HepG2 (cell line): ENCODE results near the gene CAND2. TPM values are rescaled to one million over a fixed set of nuclear protein-coding genes. Genes with fewer than 3 reads are reported as not detected.

Experiments used
- CENPT ChIP-seq: sonication (generic); formaldehyde crosslinking; IDR thresholded peaks from 2 replicates; pipeline ENCODE4 v1.8.0; 2022; ENCODE audit warnings: low read depth, mild to moderate bottlenecking, moderate library complexity, missing genetic modification reagents
- CHD2 ChIP-seq: IDR thresholded peaks from 2 replicates; pipeline ENCODE4 v1.6.1; 2011; ENCODE audit warnings: low read depth, low read length, improper control_type of control experiment
- CSRNP2 ChIP-seq: sonication (generic); formaldehyde crosslinking; conservative IDR thresholded peaks from 2 replicates; pipeline ENCODE4 v1.8.0; 2022; ENCODE audit warnings: low read depth, missing genetic modification reagents
- GFI1 ChIP-seq: sonication (generic); formaldehyde crosslinking; IDR thresholded peaks from 2 replicates; pipeline ENCODE4 v1.5.0; 2020; ENCODE audit warnings: missing genetic modification reagents, mild to moderate bottlenecking, borderline replicate concordance
- HDAC6 ChIP-seq: fragments of 200-600 bp; sonication (generic); IDR thresholded peaks from 2 replicates; pipeline ENCODE4 v1.7.0; 2017; ENCODE audit warnings: mild to moderate bottlenecking, antibody characterized with exemption, low read length, low read depth
- HOMEZ ChIP-seq: IDR thresholded peaks from 2 replicates; pipeline ENCODE4 v1.6.1; 2016; ENCODE audit warnings: low read depth
- TARDBP ChIP-seq: sonication (generic); formaldehyde crosslinking; IDR thresholded peaks from 2 replicates; pipeline ENCODE4 v1.8.0; 2022; ENCODE audit warnings: mild to moderate bottlenecking, missing genetic modification reagents
- TCF12 ChIP-seq, 2 experiments: fragments of 450-650 bp in 1 of 2; sonication (generic) in 1 of 2; formaldehyde crosslinking in 1 of 2; IDR thresholded peaks; 2 replicates each; pipeline versions ENCODE4 v1.6.1 to v1.8.0; 2017 to 2022; ENCODE audit warnings: antibody characterized with exemption in 1 of 2, mild to moderate bottlenecking in 1 of 2, missing genetic modification reagents in 1 of 2, moderate library complexity in 1 of 2
- TGIF2 ChIP-seq: IDR thresholded peaks from 2 replicates; pipeline ENCODE4 v1.6.1; 2016; ENCODE audit warnings: control low read depth, missing compliant biosample characterization
- ZMYM3 ChIP-seq: sonication (generic); formaldehyde crosslinking; IDR thresholded peaks from 2 replicates; pipeline ENCODE4 v1.5.1; 2020; ENCODE audit warnings: mild to moderate bottlenecking, missing genetic modification reagents
- ZNF33B ChIP-seq: sonication (generic); formaldehyde crosslinking; IDR thresholded peaks from 2 replicates; pipeline ENCODE4 v1.5.1; 2020; ENCODE audit warnings: mild to moderate bottlenecking, missing genetic modification reagents
- ZNF577 ChIP-seq: sonication (generic); formaldehyde crosslinking; IDR thresholded peaks from 2 replicates; pipeline ENCODE4 v1.4.0; 2020; ENCODE audit warnings: mild to moderate bottlenecking, low read depth, missing genetic modification reagents, borderline replicate concordance
- ZNF615 ChIP-seq: sonication (generic); formaldehyde crosslinking; IDR thresholded peaks from 2 replicates; pipeline ENCODE4 v1.5.0; 2020; ENCODE audit warnings: mild to moderate bottlenecking, missing genetic modification reagents, borderline replicate concordance
- ZNF737 ChIP-seq: sonication (generic); formaldehyde crosslinking; IDR thresholded peaks from 2 replicates; pipeline ENCODE4 v1.5.0; 2020; ENCODE audit warnings: missing genetic modification reagents, mild to moderate bottlenecking, borderline replicate concordance
- polyA plus RNA-seq, 8 experiments: library from polyadenylated mRNA; depleted of rRNA in 3 of 8; stranded (reverse) in 7 of 8; unstranded in 1 of 8; fragments of >200 nt; fragmentation: Illumina TruSeq in 4 of 8; extraction: Trizol in 4 of 8; gene quantifications; 2 replicates each; pipeline versions ENCODE4 v1.2.1 to v1.2.3, GENCODE V29; 2011 to 2016; ENCODE audit warnings: low read depth in 4 of 8, missing spikeins in 1 of 8, mixed read lengths in 1 of 8; ENCODE audit not compliant: insufficient read depth in 1 of 8
- total RNA-seq, 5 experiments: library from RNA; depleted of rRNA; stranded (reverse); fragments of >200 nt; fragmentation: Illumina TruSeq; extraction: Trizol; gene quantifications; 2 replicates each; pipeline ENCODE4 v1.2.3, GENCODE V29; 2016; ENCODE audit warnings: low read depth in 1 of 5
- TF ChIP-seq, protein P1 (sequence below): sonication (generic); formaldehyde crosslinking; IDR thresholded peaks from 2 replicates; pipeline ENCODE4 v1.8.0; 2023; ENCODE audit warnings: mild to moderate bottlenecking, missing genetic modification reagents
- TF ChIP-seq, protein P2 (sequence below): sonication (generic); formaldehyde crosslinking; IDR thresholded peaks from 2 replicates; pipeline ENCODE4 v1.5.0; 2020; ENCODE audit warnings: mild to moderate bottlenecking, missing genetic modification reagents, moderate library complexity
- TF ChIP-seq, protein P3 (sequence below): sonication (generic); formaldehyde crosslinking; IDR thresholded peaks from 2 replicates; pipeline ENCODE4 v1.4.0; 2020; ENCODE audit warnings: mild to moderate bottlenecking, missing genetic modification reagents, borderline replicate concordance

CAND2 gene
- total and polyA plus RNA-seq, 2 of the 13 experiments (the other 11 are each of a cell fraction or from before 2014, with no cell fraction given): 0.01 TPM; not detected in 1

GRCh38 chr3:12841149-12841969 lies 44.9 kb downstream of the CAND2 start, which contains the start of gene RPL32 (continued):
- peak; percentile 77; the same call in 1 of the 2 replicates for TF ChIP-seq CENPT
- no peak for TF ChIP-seq TARDBP (CRISPR knock-in tag)
- TF ChIP-seq CSRNP2 (CRISPR knock-in tag): no peak
- TF ChIP-seq ZNF615: 0 out of 2 replicates have a peak, but pooled peaks have one; percentile 56
- no peak for TF ChIP-seq CHD2
- 0 out of 2 replicates have a peak, but pooled peaks have one; percentile 31 for TF ChIP-seq ZNF33B (CRISPR knock-in tag)
- no peak; the same call in 1 of the 2 replicates for TF ChIP-seq GFI1 (CRISPR knock-in tag)
- TF ChIP-seq HOMEZ (CRISPR knock-in tag): no peak
- TF ChIP-seq, protein P1, sequence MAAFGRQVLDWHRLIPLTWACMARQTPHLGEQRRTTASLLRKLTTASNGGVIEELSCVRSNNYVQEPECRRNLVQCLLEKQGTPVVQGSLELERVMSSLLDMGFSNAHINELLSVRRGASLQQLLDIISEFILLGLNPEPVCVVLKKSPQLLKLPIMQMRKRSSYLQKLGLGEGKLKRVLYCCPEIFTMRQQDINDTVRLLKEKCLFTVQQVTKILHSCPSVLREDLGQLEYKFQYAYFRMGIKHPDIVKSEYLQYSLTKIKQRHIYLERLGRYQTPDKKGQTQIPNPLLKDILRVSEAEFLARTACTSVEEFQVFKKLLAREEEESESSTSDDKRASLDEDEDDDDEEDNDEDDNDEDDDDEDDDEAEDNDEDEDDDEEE: 0 out of 2 replicates have a peak, but pooled peaks have one; percentile 46
- TF ChIP-seq ZNF737 (CRISPR knock-in tag): no peak
- no peak for TF ChIP-seq ZNF577 (CRISPR knock-in tag)
- TF ChIP-seq, protein P2, sequence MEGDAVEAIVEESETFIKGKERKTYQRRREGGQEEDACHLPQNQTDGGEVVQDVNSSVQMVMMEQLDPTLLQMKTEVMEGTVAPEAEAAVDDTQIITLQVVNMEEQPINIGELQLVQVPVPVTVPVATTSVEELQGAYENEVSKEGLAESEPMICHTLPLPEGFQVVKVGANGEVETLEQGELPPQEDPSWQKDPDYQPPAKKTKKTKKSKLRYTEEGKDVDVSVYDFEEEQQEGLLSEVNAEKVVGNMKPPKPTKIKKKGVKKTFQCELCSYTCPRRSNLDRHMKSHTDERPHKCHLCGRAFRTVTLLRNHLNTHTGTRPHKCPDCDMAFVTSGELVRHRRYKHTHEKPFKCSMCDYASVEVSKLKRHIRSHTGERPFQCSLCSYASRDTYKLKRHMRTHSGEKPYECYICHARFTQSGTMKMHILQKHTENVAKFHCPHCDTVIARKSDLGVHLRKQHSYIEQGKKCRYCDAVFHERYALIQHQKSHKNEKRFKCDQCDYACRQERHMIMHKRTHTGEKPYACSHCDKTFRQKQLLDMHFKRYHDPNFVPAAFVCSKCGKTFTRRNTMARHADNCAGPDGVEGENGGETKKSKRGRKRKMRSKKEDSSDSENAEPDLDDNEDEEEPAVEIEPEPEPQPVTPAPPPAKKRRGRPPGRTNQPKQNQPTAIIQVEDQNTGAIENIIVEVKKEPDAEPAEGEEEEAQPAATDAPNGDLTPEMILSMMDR: peak; percentile 75
- peak; percentile 75 for TF ChIP-seq TGIF2 (CRISPR knock-in tag)
- no peak for TF ChIP-seq TCF12 (IDR thresholded peaks at IDR 0.05)
- TF ChIP-seq TCF12 (CRISPR knock-in tag; IDR thresholded peaks at IDR 0.05): no peak
- TF ChIP-seq, protein P3, sequence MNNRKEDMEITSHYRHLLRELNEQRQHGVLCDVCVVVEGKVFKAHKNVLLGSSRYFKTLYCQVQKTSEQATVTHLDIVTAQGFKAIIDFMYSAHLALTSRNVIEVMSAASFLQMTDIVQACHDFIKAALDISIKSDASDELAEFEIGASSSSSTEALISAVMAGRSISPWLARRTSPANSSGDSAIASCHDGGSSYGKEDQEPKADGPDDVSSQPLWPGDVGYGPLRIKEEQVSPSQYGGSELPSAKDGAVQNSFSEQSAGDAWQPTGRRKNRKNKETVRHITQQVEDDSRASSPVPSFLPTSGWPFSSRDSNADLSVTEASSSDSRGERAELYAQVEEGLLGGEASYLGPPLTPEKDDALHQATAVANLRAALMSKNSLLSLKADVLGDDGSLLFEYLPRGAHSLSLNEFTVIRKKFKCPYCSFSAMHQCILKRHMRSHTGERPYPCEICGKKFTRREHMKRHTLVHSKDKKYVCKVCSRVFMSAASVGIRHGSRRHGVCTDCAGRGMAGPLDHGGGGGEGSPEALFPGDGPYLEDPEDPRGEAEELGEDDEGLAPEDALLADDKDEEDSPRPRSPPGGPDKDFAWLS: no peak
- no peak for TF ChIP-seq HDAC6
- TF ChIP-seq ZMYM3 (CRISPR knock-in tag): no peak
